CD14-positive monocyte (primary cell): ENCODE data around the gene SSTR4. TPM values are rescaled to one million over a fixed set of nuclear protein-coding genes. Genes with fewer than 3 reads are reported as not detected.

Source experiments
- DNase-seq, 3 donors: peaks; one replicate each; pipeline ENCODE4 v3.0.0-alpha.2; 2011 to 2022
- H2AFZ ChIP-seq: 2 replicates; pipeline ENCODE4 v1.6.0; 2012; ENCODE audit warnings: mild to moderate bottlenecking, low read depth, low read length, inconsistent platforms; ENCODE audit not compliant: insufficient read depth, poor library complexity, severe bottlenecking
- H3K27ac ChIP-seq, 2 donors: 1 replicate in 1 of 2; 2 replicates in 1 of 2; pipeline ENCODE4 v1.5.1; 2012 to 2013; ENCODE audit warnings: low read length in 2 of 2, control low read depth in 1 of 2, inconsistent platforms in 1 of 2, low read depth in 1 of 2, mild to moderate bottlenecking in 1 of 2
- H3K27me3 ChIP-seq, 2 donors: one replicate each; pipeline versions ENCODE4 v1.6.0 to v1.6.1; 2011 to 2013; ENCODE audit warnings: low read length in 2 of 2; ENCODE audit not compliant: control insufficient read depth in 2 of 2, insufficient read depth in 2 of 2
- H3K36me3 ChIP-seq, 2 donors: replicated peaks in 1 of 2; 1 replicate in 1 of 2; 2 replicates in 1 of 2; pipeline versions ENCODE4 v1.5.1 to v1.6.1; 2012 to 2013; ENCODE audit warnings: low read length in 2 of 2, control low read depth in 1 of 2, inconsistent platforms in 1 of 2, mild to moderate bottlenecking in 1 of 2; ENCODE audit not compliant: insufficient read depth in 2 of 2, control insufficient read depth in 1 of 2
- H3K4me1 ChIP-seq, 2 donors: 1 replicate in 1 of 2; 2 replicates in 1 of 2; pipeline versions ENCODE4 v1.5.1 to v1.6.1; 2012 to 2013; ENCODE audit warnings: low read length in 2 of 2, control low read depth in 1 of 2, inconsistent platforms in 1 of 2, mild to moderate bottlenecking in 1 of 2, moderate library complexity in 1 of 2; ENCODE audit not compliant: insufficient read depth in 2 of 2, control insufficient read depth in 1 of 2
- H3K4me2 ChIP-seq: replicated peaks from 2 replicates; pipeline ENCODE3; 2012; ENCODE audit warnings: low read length, moderate library complexity, mild to moderate bottlenecking; ENCODE audit not compliant: poor library complexity, severe bottlenecking; ENCODE audit errors: extremely low read depth
- H3K4me3 ChIP-seq, 3 experiments: fragments of 200-600 bp in 1 of 3; sonication (generic) in 1 of 3; replicated peaks in 1 of 3; 1 replicate in 2 of 3; 2 replicates in 1 of 3; pipeline ENCODE4 v1.5.1; 2011 to 2013; ENCODE audit warnings: low read length in 3 of 3, mild to moderate bottlenecking in 3 of 3, control low read depth in 2 of 3, low read depth in 2 of 3, inconsistent platforms in 1 of 3, moderate library complexity in 1 of 3
- H3K79me2 ChIP-seq: 2 replicates; pipeline ENCODE4 v1.6.0; 2012; ENCODE audit warnings: mild to moderate bottlenecking, control low read depth, inconsistent platforms, low read length, moderate library complexity; ENCODE audit not compliant: insufficient read depth
- H3K9ac ChIP-seq: 2 replicates; pipeline ENCODE4 v1.6.0; 2017; ENCODE audit warnings: low read length, mild to moderate bottlenecking; ENCODE audit not compliant: insufficient read depth, poor library complexity, severe bottlenecking
- H3K9me3 ChIP-seq, 2 donors: replicated peaks in 1 of 2; 1 replicate in 1 of 2; 2 replicates in 1 of 2; pipeline versions ENCODE4 v1.5.1 to v1.6.1; 2012 to 2013; ENCODE audit warnings: low read length in 2 of 2, control low read depth in 1 of 2; ENCODE audit not compliant: control insufficient read depth in 1 of 2, insufficient read depth in 1 of 2
- H4K20me1 ChIP-seq: 2 replicates; pipeline ENCODE4 v1.6.0; 2012; ENCODE audit warnings: mild to moderate bottlenecking, low read length, control low read depth, moderate library complexity; ENCODE audit not compliant: insufficient read depth
- H3K27ac Mint-ChIP-seq, 7 donors: one replicate each; pipeline ENCODE4 v1.8.0; 2020; ENCODE audit warnings: mild to moderate bottlenecking in 7 of 7, mixed read lengths in 7 of 7, moderate library complexity in 6 of 7, inconsistent platforms in 2 of 7
- H3K27me3 Mint-ChIP-seq, 3 donors: one replicate each; pipeline ENCODE4 v1.8.0; 2021 to 2022; ENCODE audit warnings: low read depth in 3 of 3, mild to moderate bottlenecking in 3 of 3, mixed read lengths in 3 of 3, moderate library complexity in 3 of 3, inconsistent platforms in 1 of 3
- H3K36me3 Mint-ChIP-seq, 2 donors: one replicate each; pipeline ENCODE4 v1.8.0; 2020; ENCODE audit warnings: mixed read lengths in 2 of 2, inconsistent platforms in 1 of 2, mild to moderate bottlenecking in 1 of 2
- H3K4me1 Mint-ChIP-seq: one replicate; pipeline ENCODE4 v1.8.0; 2020; ENCODE audit warnings: mild to moderate bottlenecking, mixed read lengths
- H3K4me3 Mint-ChIP-seq, 2 donors: one replicate each; pipeline ENCODE4 v1.8.0; 2020; ENCODE audit warnings: mild to moderate bottlenecking in 2 of 2, mixed read lengths in 2 of 2, moderate library complexity in 1 of 2
- H3K9me3 Mint-ChIP-seq, 7 donors: one replicate each; pipeline ENCODE4 v1.8.0; 2020 to 2022; ENCODE audit warnings: mixed read lengths in 7 of 7, mild to moderate bottlenecking in 6 of 7, moderate library complexity in 6 of 7, inconsistent platforms in 2 of 7
- WGBS: methylation state at CpG from one replicate; pipeline ENCODE4 v1.1.5; 2013; ENCODE audit warnings: missing lambda C conversion rate; ENCODE audit not compliant: insufficient coverage; 5-methylcytosine and 5-hydroxymethylcytosine counted together
- intact Hi-C, 2 donors: fragments of 100-400 bp; cut with micrococcal nuclease; formaldehyde crosslinking; loops; one replicate each; pipeline versions ENCODE4 v1.15.0 to v1.15.1; 2023
- polyA plus RNA-seq, 3 donors: library from polyadenylated mRNA; depleted of rRNA in 1 of 3; unstranded in 2 of 3; stranded (reverse) in 1 of 3; fragments of 300-500 nt in 2 of 3; fragments of >200 nt in 1 of 3; fragmentation: Illumina TruSeq in 2 of 3; gene quantifications; 1 replicate in 2 of 3; 2 replicates in 1 of 3; pipeline ENCODE4 v1.2.3, GENCODE V29; 2012 to 2021
- TF ChIP-seq, protein P1 (sequence below): fragments of 200-600 bp; IDR thresholded peaks from one replicate; pipeline ENCODE4 v1.8.0; 2022; ENCODE audit warnings: antibody characterized with exemption, mild to moderate bottlenecking

Gene SSTR4
- polyA plus RNA-seq, 3 donors, result not detected

DNA sequence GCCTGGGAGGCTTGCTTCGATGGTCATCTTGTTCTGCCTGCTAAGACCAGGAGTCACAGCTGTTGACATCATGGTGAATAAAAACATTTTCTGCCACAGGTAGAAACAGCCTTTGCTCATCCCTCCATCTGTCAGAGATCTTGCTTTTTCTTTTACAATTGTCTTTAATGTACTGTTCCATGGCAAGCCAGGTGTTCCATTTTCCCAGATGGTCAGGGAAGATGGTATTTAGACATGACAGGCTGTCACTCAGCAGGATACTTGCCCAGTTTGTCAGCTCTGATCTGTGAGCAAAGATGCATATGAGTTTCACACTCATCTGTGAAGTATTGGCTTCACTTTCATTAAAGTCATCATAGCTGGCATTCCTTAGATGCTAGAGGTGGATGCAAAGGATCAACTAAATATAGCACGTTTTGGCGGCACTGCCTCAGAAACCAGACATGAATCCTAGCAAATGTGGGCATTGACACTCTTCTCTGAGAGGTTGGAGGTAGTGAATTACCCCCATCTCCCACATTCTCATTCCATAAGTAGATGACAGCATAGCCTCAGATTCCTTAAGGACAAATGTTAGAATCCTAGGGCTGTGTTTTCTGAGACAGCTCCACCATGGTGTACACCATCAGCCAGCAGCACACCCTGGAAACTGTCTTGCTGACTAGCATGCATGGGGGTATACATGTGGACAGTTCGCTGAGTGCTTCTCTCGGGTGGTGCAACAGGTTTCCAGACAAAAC, 4.2 kb downstream of the SSTR4 start:
- H4K20me1 ChIP-seq, result no peaks in the 10 kb centered on the region
- 97% methylated on average over 3 of the region's 5 CpGs for WGBS
- no peaks in the 10 kb centered on the region for H3K9me3 ChIP-seq
- Mint-ChIP-seq H3K4me3 (no peak overlapping the region), H3K36me3 (peaks cover 0 to 5% of the 10 kb centered on the region in 2 donors), H3K4me1 (peaks cover 22% of the 10 kb centered on the region), H3K27me3 (peaks cover 46 to 62% (median 50%) of the 10 kb centered on the region in 3 donors), H3K9me3 (peaks cover 3 to 9% (median 6%) of the 10 kb centered on the region in 7 donors), H3K27ac (no peak overlapping the region)
- H3K4me3 ChIP-seq, result no peak overlapping the region
- no peak overlapping the region for H2AFZ ChIP-seq
- no peak overlapping the region for H3K4me2 ChIP-seq
- H3K27ac ChIP-seq, result no peak overlapping the region
- TF ChIP-seq, protein P1, sequence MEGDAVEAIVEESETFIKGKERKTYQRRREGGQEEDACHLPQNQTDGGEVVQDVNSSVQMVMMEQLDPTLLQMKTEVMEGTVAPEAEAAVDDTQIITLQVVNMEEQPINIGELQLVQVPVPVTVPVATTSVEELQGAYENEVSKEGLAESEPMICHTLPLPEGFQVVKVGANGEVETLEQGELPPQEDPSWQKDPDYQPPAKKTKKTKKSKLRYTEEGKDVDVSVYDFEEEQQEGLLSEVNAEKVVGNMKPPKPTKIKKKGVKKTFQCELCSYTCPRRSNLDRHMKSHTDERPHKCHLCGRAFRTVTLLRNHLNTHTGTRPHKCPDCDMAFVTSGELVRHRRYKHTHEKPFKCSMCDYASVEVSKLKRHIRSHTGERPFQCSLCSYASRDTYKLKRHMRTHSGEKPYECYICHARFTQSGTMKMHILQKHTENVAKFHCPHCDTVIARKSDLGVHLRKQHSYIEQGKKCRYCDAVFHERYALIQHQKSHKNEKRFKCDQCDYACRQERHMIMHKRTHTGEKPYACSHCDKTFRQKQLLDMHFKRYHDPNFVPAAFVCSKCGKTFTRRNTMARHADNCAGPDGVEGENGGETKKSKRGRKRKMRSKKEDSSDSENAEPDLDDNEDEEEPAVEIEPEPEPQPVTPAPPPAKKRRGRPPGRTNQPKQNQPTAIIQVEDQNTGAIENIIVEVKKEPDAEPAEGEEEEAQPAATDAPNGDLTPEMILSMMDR, result no peak
- H3K9ac ChIP-seq, result no peak overlapping the region
- no peaks in the 10 kb centered on the region for H3K79me2 ChIP-seq
- peaks cover 30 to 42% of the 10 kb centered on the region in 2 donors for H3K27me3 ChIP-seq
- intact Hi-C loops, result no loop called here
- H3K36me3 ChIP-seq, result no peaks in the 10 kb centered on the region
- no peak for DNase-seq
- peaks cover 3 to 19% of the 10 kb centered on the region in 2 donors for H3K4me1 ChIP-seq

DNA sequence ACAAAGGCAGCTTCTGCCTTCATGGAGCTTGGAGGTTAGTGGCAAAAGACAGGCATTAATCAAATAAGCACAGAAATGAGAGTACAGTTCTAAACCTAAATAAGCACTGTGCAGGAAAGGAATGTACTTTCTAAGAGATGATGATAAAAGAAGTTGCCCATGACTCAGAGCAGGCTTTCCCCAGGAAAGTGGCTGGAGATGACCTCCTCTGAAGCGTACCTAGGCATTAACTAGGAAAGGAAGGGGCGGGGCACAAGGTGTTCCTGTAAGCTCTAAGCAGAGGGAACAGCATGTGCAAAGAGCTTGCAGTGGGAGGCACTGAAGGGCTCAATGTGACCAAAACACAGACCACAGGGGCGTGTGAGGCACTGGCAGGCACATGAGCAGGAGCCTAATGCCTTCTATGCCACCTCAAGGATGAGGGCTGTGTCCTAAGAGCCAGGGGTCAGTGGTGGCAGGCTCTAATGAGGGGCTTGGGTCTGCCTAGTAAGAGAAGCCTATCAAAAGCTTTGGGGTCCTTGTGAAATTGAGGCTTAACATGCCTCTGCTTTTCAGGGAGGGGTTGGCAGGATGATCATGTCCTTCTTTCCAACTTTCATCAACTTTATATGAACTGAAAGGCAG, 4.9 kb downstream of the SSTR4 start:
- 82% methylated on average over 3 of the region's 3 CpGs for WGBS
- H2AFZ ChIP-seq, result no peak overlapping the region
- no peak overlapping the region for H3K27ac Mint-ChIP-seq
- peaks cover 3 to 22% of the 10 kb centered on the region in 2 donors for H3K4me1 ChIP-seq
- peaks cover 39 to 55% (median 45%) of the 10 kb centered on the region in 3 donors for H3K27me3 Mint-ChIP-seq
- H3K4me1 Mint-ChIP-seq, result peaks cover 25% of the 10 kb centered on the region
- H4K20me1 ChIP-seq, result peaks cover 1% of the 10 kb centered on the region
- no peaks in the 10 kb centered on the region for H3K79me2 ChIP-seq
- intact Hi-C loops, result loop anchor here in 1 of 2 donors (10.0 kb wide), 1 partner anchor 345 kb away; no protein-coding TSS in a partner anchor
- H3K9me3 ChIP-seq, result no peaks in the 10 kb centered on the region
- no peak for DNase-seq
- no peak overlapping the region for H3K4me2 ChIP-seq
- H3K9ac ChIP-seq, result no peak overlapping the region
- H3K36me3 Mint-ChIP-seq, result peaks cover 0 to 6% of the 10 kb centered on the region in 2 donors
- H3K9me3 Mint-ChIP-seq, result peaks cover 2 to 9% (median 5%) of the 10 kb centered on the region in 7 donors
- TF ChIP-seq, protein P1, result no peak
- peak overlapping the region in 1 of 2 donors; percentile 61 for H3K4me3 Mint-ChIP-seq
- no peaks in the 10 kb centered on the region for H3K36me3 ChIP-seq
- no peak overlapping the region for H3K4me3 ChIP-seq
- H3K27me3 ChIP-seq, result peaks cover 30 to 35% of the 10 kb centered on the region in 2 donors
- H3K27ac ChIP-seq, result no peak overlapping the region
